ENCODE measurements around the gene KLHL26. TPM values are rescaled to one million over a fixed set of nuclear protein-coding genes. Genes with fewer than 3 reads are reported as not detected.

The KLHL26 gene
- total and polyA plus RNA-seq, 4 donors: 3.7 to 22.8 (median 14.4) TPM

DNA sequence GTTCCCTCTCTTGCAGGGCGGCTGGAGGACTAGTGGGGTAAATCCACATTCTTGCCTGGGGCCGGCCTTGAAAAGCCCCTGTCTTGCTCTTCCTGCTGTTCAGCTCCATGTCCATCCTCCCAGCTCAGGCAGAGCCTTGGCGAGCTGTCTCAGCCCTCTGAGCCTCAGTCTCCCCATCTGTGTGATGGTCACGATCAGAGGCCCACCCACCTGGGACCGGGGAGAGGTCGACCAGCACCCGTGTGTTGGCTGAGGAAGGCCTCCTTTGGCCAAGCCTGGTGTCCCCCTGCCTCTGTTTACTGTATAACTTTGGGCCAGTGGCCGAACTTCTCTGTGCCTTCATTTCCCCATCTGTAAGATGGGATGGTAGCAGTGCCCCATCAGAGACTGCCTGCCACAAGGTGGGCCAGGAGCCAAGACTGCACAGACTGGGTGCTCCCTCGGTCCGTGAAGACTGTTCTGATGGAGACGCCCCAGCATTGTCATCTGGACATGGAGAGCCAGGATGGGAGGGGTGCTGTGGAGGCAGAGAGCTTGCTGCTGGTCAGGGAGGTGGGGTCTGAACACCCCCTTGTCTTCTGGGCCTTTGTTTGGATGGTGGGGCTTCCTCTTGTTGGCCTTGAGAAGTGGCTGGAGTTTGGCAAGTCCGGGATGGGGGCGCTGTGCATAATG, 18.5 kb downstream of the KLHL26 start:
- Histone ChIP-seq H3K4me1 (ENCODE audit: control insufficient read depth, insufficient read depth, low read length) (peaks cover 69% of the 10 kb centered on the region), H3K36me3 (ENCODE audit: control insufficient read depth, insufficient read depth, low read length) (peaks cover 52% of the 10 kb centered on the region)
- WGBS (ENCODE audit: insufficient coverage): 93% methylated on average over 12 of the region's 13 CpGs

DNA sequence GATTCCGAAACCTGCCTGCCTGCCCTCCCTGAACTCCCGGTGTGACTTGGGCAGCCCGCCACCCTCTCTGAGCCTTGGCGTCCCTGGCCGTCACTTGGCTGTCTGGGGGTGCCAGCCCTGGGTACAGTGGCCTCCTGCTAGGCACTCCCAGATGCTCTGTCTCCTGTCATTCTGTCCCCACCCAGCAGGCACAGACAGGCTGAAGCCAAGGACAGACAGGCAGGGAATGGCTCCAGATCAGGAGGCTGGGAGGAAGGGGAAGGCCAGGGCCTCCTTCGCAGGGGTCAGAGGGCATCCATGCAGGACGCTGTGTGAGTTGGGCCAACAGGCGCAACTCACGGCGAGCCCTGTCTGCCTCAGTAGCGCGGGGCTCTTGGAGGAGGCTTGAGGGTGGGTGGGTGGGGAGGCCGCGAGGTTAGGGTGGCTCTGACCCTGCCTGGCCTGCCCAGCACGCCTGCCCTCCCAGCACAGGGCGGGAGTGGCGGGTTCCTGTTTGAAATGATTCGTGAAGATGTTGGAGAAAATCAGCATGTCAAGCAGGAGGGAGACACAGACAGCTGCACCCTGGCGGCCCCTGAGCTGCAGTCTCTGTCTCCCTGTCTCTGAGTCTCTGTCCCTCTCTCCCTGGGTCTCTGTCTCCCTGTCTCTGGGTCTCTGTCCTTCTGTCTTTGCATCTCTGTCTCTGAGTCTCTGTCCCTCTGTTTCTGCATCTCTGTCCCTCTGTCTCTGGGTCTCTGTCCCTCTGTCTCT, 19.7 kb downstream of the KLHL26 start:
- WGBS (ENCODE audit: insufficient coverage): 83% methylated on average over 6 of the region's 19 CpGs

More for the DNA sequence above, 18.5 kb downstream of the KLHL26 start:
- DNase-seq (ENCODE audit: low read depth in 4 of 6, low spot score in 6 of 6): no peak
- no peak overlapping the region for H3K27ac ChIP-seq (ENCODE audit: low read depth, low read length)
- no peaks in the 10 kb centered on the region for H3K27me3 ChIP-seq (ENCODE audit: control insufficient read depth, insufficient read depth, low read length)
- H3K9me3 ChIP-seq (ENCODE audit: control insufficient read depth, insufficient read depth, low read length): no peaks in the 10 kb centered on the region
- no peak overlapping the region for H3K4me3 ChIP-seq (ENCODE audit: low read depth, low read length)

DNA sequence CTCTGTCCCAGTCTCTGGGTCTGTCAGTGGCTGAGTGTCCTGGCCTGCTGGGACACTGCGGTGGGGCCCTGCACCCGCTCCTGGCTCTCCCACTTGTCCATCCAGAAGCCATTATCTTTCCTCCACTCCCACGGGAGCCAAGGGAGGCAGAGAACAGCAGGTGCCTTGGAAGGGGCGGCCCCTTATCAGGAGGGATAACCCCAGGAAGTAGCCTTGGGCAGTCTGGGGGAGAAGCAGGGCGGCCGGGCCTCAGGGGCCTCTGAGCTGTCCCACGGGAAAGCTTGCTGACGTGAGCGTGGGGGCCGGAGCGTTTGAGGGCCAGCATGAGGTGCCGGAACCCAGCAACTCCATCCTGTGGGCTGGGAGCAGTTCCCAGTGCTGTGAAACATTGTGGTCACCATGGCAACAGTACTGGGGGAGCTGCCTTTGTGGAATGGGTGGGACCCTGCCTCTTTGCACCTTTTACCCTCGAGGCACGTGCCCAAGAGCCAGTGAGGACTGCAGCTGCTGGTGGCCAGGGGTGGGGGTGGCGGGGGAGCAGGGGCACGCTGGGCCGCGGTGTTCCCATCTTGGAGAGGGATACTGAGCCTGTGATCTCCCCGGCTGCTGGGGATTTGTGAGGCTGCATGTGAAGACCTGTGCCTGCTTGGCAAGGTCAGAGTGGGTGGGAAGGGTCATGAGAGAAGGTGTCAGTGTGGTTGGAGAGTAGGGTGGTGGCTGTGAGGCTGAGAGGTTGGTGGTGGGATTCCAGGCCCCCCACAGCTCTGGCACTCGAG, 20.9 kb downstream of the KLHL26 start:
- Histone ChIP-seq H3K9me3 (ENCODE audit: control insufficient read depth, insufficient read depth, low read length) (no peaks in the 10 kb centered on the region), H3K4me3 (ENCODE audit: low read depth, low read length) (no peak overlapping the region), H3K36me3 (ENCODE audit: control insufficient read depth, insufficient read depth, low read length) (peaks cover 48% of the 10 kb centered on the region), H3K4me1 (ENCODE audit: control insufficient read depth, insufficient read depth, low read length) (peaks cover 59% of the 10 kb centered on the region), H3K27me3 (ENCODE audit: control insufficient read depth, insufficient read depth, low read length) (no peaks in the 10 kb centered on the region), H3K27ac (ENCODE audit: low read depth, low read length) (peak overlapping the region; percentile 33)
- peak in 2 of 6 donors; percentile 62 to 78 for DNase-seq (ENCODE audit: low read depth in 4 of 6, low spot score in 6 of 6)
- 20% methylated on average over 20 of the region's 20 CpGs for WGBS (ENCODE audit: insufficient coverage)

More for the DNA sequence above, 19.7 kb downstream of the KLHL26 start:
- H3K27me3 ChIP-seq (ENCODE audit: control insufficient read depth, insufficient read depth, low read length): no peaks in the 10 kb centered on the region
- H3K27ac ChIP-seq (ENCODE audit: low read depth, low read length): no peak overlapping the region
- H3K36me3 ChIP-seq (ENCODE audit: control insufficient read depth, insufficient read depth, low read length): peaks cover 51% of the 10 kb centered on the region
- no peak for DNase-seq (ENCODE audit: low read depth in 4 of 6, low spot score in 6 of 6)
- H3K4me3 ChIP-seq (ENCODE audit: low read depth, low read length): no peak overlapping the region
- H3K9me3 ChIP-seq (ENCODE audit: control insufficient read depth, insufficient read depth, low read length): no peaks in the 10 kb centered on the region
- H3K4me1 ChIP-seq (ENCODE audit: control insufficient read depth, insufficient read depth, low read length): peaks cover 57% of the 10 kb centered on the region

DNA sequence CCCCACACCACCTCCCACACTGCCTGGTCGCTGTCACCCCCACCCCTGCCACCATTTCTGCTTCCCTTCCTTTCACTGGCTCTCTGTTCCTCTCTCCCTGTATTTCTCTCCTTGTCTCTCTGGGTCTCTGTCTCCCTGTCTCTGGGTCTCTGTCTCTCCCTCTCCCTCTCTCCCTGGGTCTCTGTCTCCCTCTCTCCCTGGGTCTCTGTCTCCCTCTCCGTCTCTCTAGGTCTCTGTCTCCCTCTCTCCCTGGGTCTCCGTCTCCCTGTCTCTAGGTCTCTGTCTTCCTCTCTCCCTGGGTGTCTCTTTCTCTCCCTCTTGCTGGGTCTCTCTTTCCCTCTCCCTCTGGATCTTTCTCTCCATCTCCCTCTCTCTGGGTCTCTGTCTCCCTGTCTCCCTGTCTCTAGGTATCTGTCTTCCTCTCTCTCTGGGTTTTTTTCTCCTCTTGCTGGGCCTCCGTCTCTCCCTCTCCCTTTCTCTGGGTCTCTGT, 21.6 kb downstream of the KLHL26 start:
- Histone ChIP-seq H3K9me3 (ENCODE audit: control insufficient read depth, insufficient read depth, low read length) (no peaks in the 10 kb centered on the region), H3K36me3 (ENCODE audit: control insufficient read depth, insufficient read depth, low read length) (peaks cover 54% of the 10 kb centered on the region), H3K27me3 (ENCODE audit: control insufficient read depth, insufficient read depth, low read length) (no peaks in the 10 kb centered on the region), H3K27ac (ENCODE audit: low read depth, low read length) (peak overlapping the region; percentile 33), H3K4me1 (ENCODE audit: control insufficient read depth, insufficient read depth, low read length) (peaks cover 65% of the 10 kb centered on the region), H3K4me3 (ENCODE audit: low read depth, low read length) (no peak overlapping the region)
- DNase-seq (ENCODE audit: low read depth in 4 of 6, low spot score in 6 of 6): no peak
- 85% methylated on average over 4 of the region's 4 CpGs for WGBS (ENCODE audit: insufficient coverage)

DNA sequence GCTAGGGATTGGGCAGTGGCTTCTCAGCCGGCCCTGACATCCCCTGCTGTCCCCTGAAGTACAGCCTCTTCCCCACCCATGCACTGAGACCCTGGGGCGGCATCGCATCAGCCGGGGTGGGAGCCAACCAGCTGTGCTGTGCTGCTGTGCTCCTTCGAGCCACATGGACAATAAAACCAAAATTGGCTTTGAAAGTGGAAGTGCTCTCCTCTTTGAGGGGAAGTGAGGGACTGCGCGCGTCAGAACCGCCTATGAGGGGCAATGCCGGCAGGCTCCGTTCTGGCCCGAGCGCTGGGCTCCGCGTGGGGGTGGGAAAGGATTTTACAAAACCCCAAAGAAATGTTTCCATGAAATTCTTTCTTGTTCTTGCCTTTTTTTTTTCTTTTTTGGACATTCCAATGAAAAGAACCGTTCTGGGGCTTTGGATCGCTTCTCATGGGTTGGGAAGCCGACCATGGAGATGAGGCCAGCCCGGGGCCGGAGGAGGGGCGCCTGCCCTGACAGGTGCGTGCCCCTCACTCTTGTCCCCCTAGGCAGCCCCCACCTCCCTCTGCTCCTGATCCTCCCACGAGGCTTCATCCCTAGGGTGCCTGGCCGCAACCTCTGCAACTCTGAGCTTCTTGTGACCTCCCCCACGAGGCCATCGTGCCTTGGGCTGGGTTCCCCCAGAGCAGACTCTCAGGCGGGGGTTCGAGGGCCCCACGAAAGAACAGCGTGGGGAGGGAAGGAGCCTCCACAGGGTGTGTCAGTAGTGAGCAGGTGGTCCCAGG, 22.6 kb downstream of the KLHL26 start:
- Histone ChIP-seq H3K9me3 (ENCODE audit: control insufficient read depth, insufficient read depth, low read length) (no peaks in the 10 kb centered on the region), H3K4me3 (ENCODE audit: low read depth, low read length) (no peak overlapping the region), H3K36me3 (ENCODE audit: control insufficient read depth, insufficient read depth, low read length) (peaks cover 54% of the 10 kb centered on the region), H3K27me3 (ENCODE audit: control insufficient read depth, insufficient read depth, low read length) (no peaks in the 10 kb centered on the region), H3K4me1 (ENCODE audit: control insufficient read depth, insufficient read depth, low read length) (peaks cover 66% of the 10 kb centered on the region), H3K27ac (ENCODE audit: low read depth, low read length) (peak overlapping the region; percentile 40)
- DNase-seq (ENCODE audit: low read depth in 4 of 6, low spot score in 6 of 6): peak in 1 of 6 donors; percentile 28
- 67% methylated on average over 20 of the region's 30 CpGs for WGBS (ENCODE audit: insufficient coverage)

DNA sequence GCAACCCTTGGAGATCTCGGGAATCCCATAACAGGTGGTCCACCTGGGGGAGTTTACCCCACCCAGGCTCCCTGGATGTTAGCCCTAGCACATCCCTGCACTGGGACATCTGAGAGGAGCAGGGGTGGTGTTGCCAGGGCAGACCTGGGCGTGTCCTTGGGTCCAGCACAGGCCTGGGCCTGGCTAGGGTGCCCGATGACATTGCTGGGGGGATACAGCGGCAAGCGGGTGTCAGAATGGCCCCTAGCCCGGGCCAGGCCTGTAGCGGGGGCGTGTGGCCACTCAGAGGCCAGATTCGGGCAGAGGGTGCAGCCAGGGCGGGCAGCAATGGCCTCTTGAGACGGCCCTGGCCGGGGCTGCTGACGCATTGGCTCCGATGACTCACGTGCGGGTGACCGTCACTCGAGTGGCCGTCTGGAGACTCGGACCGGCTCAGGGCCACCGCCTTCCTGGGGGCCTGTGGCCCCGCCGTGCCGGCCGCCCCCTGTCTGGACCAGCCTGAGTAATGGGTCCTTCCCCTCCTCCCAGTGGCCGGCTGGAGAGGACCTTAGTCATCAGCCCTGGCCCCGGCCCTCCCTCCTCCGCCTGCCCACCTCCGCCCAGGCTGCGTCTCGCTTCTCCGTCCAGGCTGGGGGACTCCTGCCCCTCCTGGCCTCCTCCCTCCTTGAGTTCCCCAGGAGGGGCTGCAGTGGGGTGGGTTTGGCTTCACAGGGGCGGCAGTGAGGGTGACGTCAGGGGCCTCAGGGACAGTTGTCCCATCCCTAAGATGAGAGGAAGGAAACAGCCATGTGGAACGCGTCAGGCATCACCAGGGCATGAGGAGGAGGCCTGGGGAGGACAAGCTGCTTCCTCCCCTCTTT, 23.5 kb downstream of the KLHL26 start:
- 84% methylated on average over 31 of the region's 37 CpGs for WGBS (ENCODE audit: insufficient coverage)
- no peak overlapping the region for H3K27ac ChIP-seq (ENCODE audit: low read depth, low read length)
- no peaks in the 10 kb centered on the region for H3K9me3 ChIP-seq (ENCODE audit: control insufficient read depth, insufficient read depth, low read length)
- peaks cover 62% of the 10 kb centered on the region for H3K4me1 ChIP-seq (ENCODE audit: control insufficient read depth, insufficient read depth, low read length)
- H3K27me3 ChIP-seq (ENCODE audit: control insufficient read depth, insufficient read depth, low read length): no peaks in the 10 kb centered on the region
- DNase-seq (ENCODE audit: low read depth in 4 of 6, low spot score in 6 of 6): no peak
- peaks cover 54% of the 10 kb centered on the region for H3K36me3 ChIP-seq (ENCODE audit: control insufficient read depth, insufficient read depth, low read length)
- no peak overlapping the region for H3K4me3 ChIP-seq (ENCODE audit: low read depth, low read length)

DNA sequence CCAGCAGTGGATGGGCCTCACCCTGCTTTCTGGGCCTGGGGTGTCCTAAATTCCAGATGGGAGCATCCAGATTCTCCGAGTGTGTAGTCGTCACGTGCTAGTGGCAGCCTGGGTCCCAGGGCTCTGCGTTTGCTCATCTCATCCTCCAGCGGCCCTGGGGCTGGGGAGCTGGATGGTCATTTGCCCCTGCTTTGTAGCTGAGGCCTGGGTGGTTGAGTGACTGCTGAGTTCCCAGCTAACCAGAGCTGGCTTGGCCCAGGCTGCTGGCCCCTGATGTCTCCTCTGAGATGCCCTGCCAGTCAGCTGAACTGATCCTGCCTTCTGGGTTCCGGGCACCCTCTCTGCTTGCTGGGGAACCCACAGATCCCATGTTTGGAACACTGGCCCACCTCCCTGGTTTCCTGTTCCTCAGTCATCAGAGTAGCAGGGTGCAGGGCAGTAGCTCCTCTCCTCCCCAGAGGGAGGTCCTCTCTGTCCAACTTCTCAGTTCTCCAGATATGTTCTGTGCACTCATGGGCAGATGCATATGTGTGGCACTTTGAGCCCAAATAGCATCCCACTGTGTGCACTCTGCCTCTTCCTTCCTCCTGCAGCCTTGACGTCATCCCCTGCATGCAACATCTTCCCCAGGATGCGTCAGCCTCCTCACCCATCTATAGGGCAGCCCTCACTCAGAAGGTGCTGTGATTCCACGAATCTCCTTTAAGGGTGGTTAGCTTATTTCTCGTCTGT, 24.3 kb downstream of the KLHL26 start:
- H3K4me3 ChIP-seq (ENCODE audit: low read depth, low read length): no peak overlapping the region
- no peak for DNase-seq (ENCODE audit: low read depth in 4 of 6, low spot score in 6 of 6)
- no peaks in the 10 kb centered on the region for H3K9me3 ChIP-seq (ENCODE audit: control insufficient read depth, insufficient read depth, low read length)
- WGBS (ENCODE audit: insufficient coverage): 95% methylated on average over 7 of the region's 10 CpGs
- H3K36me3 ChIP-seq (ENCODE audit: control insufficient read depth, insufficient read depth, low read length): peaks cover 58% of the 10 kb centered on the region
- no peaks in the 10 kb centered on the region for H3K27me3 ChIP-seq (ENCODE audit: control insufficient read depth, insufficient read depth, low read length)
- H3K4me1 ChIP-seq (ENCODE audit: control insufficient read depth, insufficient read depth, low read length): peaks cover 54% of the 10 kb centered on the region
- no peak overlapping the region for H3K27ac ChIP-seq (ENCODE audit: low read depth, low read length)

DNA sequence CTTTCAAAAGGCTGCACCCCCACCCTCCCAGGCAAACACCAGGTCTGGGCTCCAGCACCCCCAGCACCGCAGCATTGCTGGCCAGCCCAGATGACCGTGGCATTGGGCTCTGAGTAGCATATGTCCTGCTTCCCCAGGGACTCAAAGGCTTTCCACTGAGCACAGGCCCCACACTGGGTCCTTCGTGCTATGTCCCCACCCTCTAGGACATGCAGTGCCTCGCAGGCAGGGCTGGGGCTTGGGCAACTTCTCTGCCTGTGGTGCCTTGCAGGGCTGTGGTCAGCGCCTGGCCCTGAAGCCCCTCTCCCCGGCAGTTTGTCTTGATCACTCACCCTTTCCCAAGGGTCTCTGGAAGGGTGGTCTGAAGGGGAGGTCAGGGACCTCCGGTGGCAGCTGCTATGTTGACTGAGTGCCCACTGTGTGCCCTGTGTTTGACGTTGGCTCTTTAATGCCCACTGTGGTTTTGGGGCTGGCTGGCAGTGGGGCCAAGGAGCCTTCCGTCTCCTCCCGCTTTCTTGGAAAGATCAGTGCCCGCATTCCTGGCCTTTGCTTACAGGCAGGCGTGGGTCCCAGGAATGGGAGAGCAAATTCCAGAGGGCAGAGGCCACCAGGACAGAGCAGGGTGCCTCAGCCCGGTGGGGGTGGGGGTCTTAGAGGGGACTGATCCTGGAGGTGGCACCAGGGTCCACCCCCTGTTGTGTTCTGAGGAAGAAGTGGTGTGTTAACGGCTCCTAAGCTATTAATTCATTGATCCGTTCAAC, 26.3 kb downstream of the KLHL26 start:
- peaks cover 76% of the 10 kb centered on the region for H3K36me3 ChIP-seq (ENCODE audit: control insufficient read depth, insufficient read depth, low read length)
- H3K4me3 ChIP-seq (ENCODE audit: low read depth, low read length): no peak overlapping the region
- peaks cover 35% of the 10 kb centered on the region for H3K4me1 ChIP-seq (ENCODE audit: control insufficient read depth, insufficient read depth, low read length)
- H3K27me3 ChIP-seq (ENCODE audit: control insufficient read depth, insufficient read depth, low read length): no peaks in the 10 kb centered on the region
- WGBS (ENCODE audit: insufficient coverage): 54% methylated on average over 13 of the region's 15 CpGs
- no peak for DNase-seq (ENCODE audit: low read depth in 4 of 6, low spot score in 6 of 6)
- H3K9me3 ChIP-seq (ENCODE audit: control insufficient read depth, insufficient read depth, low read length): no peaks in the 10 kb centered on the region
- no peak overlapping the region for H3K27ac ChIP-seq (ENCODE audit: low read depth, low read length)

Data from spinal cord (tissue), 10 donors.